ENCODE results near the gene ZNF846.

DNA sequence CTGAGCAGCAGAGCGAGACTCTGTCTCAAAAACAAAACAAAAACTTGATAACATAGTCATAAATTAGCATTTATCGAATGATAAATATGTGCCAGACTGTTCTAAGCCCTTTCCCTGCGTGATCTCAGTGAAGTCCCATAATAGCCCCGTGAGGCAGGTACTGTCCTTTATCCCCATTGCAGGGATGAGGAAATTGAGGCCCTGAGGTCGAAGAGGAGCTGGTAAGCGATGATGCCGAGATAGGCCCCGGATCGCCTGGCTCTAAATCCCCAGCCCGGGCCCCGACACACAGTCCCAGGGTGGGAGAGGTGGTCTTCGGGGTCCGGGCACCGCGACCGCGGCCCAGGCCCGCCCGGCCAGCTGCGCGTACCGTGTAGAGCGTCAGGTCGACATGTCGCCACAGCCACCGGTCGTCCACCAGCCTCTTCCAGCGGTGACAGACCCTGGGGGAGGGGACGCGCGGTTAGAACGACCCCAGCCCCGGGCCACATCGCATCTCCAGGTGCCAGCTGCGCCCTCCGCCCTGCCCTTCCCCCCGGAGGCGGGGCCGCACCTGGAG, 49.7 kb upstream of the ZNF846 start:
- no peak for TF ChIP-seq EZH2 (IDR thresholded peaks at IDR 0.05)
- no peak for TF ChIP-seq POLR2A (IDR thresholded peaks at IDR 0.05; ENCODE audit: borderline replicate concordance, extremely low read depth, insufficient read depth, insufficient read length)
- no peak for TF ChIP-seq JUND (IDR thresholded peaks at IDR 0.05)
- TF ChIP-seq POLR2AphosphoS5 (IDR thresholded peaks at IDR 0.05; ENCODE audit: low read depth, low read length), result no peak
- TF ChIP-seq EZH2phosphoT487 (IDR thresholded peaks at IDR 0.05; ENCODE audit: borderline replicate concordance), result no peak
- TF ChIP-seq, protein P1, sequence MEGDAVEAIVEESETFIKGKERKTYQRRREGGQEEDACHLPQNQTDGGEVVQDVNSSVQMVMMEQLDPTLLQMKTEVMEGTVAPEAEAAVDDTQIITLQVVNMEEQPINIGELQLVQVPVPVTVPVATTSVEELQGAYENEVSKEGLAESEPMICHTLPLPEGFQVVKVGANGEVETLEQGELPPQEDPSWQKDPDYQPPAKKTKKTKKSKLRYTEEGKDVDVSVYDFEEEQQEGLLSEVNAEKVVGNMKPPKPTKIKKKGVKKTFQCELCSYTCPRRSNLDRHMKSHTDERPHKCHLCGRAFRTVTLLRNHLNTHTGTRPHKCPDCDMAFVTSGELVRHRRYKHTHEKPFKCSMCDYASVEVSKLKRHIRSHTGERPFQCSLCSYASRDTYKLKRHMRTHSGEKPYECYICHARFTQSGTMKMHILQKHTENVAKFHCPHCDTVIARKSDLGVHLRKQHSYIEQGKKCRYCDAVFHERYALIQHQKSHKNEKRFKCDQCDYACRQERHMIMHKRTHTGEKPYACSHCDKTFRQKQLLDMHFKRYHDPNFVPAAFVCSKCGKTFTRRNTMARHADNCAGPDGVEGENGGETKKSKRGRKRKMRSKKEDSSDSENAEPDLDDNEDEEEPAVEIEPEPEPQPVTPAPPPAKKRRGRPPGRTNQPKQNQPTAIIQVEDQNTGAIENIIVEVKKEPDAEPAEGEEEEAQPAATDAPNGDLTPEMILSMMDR (IDR thresholded peaks at IDR 0.05 in 2 of 3, conservative IDR thresholded peaks at IDR 0.05 in 1 of 3; ENCODE audit: borderline replicate concordance in 1 of 3, insufficient read depth in 1 of 3, low read depth in 2 of 3, low read length in 2 of 3), result no peak
- TF ChIP-seq, protein P2, sequence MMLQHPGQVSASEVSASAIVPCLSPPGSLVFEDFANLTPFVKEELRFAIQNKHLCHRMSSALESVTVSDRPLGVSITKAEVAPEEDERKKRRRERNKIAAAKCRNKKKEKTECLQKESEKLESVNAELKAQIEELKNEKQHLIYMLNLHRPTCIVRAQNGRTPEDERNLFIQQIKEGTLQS (IDR thresholded peaks at IDR 0.05), result no peak
- no peak for TF ChIP-seq ZNF274 (IDR thresholded peaks at IDR 0.05; ENCODE audit: low read depth, low read length)
- TF ChIP-seq CEBPB (IDR thresholded peaks at IDR 0.05; ENCODE audit: low read depth), result no peak

All from HCT116 (cell line).